ENCODE measurements around the gene SLC8B1.
A peak's percentile ranks its signal among the peaks of the same experiment; 100 is the strongest.

Gene SLC8B1

DNA sequence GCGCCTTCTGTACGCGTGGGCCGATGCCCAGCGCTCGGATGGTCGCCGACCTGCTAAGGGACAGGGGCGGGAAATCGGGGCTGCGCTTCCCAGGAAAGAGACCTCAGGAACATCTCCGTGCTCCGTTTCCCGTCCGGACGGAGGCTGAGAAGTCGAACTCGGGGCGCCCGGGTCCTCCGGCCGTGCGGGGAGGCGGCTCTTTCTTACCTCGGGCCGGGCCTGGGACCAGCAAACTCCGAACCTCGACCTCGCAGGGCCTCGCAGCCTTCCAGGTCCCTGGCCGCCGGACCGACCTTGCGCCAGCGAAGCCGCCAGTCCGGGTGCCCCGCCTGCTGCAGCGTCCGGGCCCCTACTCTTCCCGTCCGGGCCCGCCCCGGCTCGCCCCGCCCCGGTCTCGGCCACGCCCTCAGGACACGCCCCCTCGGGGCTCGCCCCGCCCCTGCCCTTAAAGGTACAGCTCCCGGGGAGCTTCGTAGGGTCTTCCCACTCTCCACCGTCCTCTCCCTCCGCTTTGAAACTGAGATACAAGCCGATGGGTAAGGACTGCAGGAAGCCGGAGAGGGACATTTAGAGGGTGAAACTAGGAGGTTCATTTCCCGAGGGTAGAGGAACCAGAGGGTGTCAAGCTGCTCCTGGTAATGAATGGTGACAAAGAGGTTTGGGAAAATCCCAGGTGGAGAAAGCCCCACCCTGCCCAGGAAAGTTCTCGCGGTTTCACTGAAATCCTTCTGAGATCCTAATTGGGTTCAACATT lies at the start of gene SLC8B1:
SLC8B1 (minus strand) TSS at position 324 of the 754 bp plus-strand sequence. CDS start 2,231 bp downstream, outside the sequence.
- peak; percentile 90 to 96 (median 93) for DNase-seq

DNA sequence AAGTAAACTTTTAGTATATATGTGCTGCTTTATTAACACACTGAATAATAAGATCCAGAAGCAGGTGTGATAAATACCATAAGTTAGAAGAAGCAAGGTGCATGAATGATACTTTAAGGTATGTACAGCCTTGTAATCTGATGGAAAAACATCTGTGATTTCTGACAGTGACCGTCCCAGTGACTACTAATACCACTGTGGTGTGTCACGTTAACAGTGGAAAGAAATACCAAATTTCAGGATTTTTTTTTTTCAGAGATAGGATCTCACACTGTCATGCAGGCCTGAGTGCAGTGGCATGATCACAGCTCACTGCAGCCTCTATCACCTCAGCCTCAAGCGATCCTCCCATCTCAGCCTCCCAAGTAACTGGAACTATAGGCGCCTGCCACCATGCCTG lies 47.3 kb upstream of the SLC8B1 start:
- DNase-seq, result no peak

DNA sequence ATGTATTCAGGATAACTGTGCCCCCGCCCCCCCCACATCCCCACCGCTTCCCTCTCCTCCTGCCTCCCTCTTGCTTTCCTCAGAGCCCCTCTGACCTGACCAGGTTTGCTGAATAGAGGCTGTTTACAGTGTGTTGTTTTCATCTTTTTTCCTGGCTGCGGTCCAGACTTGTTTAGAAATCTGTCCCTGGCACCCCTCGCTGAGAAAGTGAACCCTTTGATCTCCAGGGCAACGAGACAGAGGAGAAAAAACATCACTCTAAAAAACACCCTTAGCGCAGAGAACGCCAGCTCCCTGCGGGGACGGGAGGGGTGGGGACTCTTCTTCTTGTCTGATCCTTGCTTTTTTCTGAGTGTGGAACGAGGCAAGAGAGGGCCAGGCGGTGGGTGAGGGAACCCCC lies 46.3 kb upstream of the SLC8B1 start:
- DNase-seq, result no peak

DNA sequence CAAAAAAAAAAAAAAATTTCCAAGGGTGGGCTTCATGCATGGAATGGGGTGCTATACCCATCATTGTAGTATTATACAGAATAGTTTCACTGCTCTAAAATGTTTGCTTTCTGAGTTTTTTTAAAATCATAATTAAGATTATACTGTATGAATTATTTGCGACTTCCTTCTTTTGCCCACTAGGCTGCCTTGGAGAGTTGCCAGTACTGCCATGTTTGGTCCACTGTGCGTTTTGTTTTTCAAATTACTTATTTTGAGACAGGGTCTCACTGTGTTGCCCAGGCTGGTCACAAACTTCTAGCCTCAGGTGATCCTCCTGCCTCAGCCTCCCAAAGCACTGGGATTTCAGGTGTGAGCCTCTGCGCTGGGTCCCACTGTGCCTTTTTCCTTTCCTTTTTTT lies 43.4 kb upstream of the SLC8B1 start:
- DNase-seq, result no peak

DNA sequence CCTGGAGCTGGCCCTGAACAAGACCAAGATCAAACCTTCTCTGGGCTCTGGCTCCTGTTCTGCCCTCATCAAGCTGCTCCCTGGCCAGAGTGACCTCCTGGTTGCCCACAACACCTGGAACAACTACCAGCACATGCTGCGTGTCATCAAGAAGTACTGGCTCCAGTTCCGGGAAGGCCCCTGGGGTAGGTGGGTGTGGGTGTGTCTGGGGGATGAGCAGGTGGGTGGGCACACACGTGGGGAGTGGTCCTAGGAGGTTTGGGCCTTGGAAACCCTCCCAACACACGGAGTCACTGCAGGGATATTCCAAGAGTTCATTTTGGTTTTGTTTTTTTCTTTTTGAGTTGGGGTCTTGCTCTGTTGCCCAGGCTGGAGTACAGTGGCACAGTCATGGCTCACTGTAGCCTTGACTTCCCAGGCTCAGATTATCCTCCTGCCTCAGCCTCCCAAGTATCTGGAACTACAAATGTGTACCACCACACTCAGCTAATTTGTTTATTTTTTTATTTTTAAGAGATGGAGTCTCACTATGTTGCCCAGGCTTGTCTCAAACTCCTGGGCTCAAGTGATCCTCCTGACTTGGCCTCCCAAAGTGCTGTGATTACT lies 40.0 kb upstream of the SLC8B1 start:
- DNase-seq, result no peak

DNA sequence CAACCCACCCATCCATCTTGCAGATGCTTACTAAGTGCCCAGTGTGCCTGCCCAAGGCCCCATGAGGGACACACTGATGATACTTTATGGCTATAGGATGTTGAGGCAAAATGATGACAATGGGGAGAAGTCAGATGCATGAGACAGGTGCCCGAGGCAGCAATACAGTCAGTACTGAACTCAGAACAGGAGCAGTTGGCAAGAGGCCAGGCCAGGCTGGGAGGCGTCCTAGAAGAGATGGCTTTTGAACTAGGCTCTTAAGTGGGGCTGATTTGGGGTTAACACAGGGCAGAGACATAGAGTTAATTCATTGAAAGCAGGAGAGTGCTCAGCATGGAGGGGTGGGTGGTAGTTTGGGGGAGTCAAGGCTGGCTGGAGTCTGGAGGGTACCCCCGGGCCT lies 39.1 kb upstream of the SLC8B1 start:
- DNase-seq, result no peak

DNA sequence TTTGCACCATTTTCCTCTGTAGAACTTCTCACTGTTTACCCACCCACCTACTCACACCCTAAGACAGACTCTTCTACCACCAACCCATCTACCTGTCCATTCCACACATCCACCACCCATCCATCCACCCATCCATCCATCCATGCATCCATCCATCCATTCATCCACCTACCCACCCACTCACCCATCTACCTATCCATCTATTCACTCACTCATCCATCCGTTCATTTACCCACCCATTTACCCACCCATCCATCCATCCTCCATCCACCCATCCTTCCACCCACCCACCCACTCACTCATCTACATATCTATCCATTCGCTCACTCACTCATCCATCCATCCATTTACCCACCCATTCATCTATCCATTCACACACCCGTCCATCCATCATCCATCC lies 38.5 kb upstream of the SLC8B1 start:
- no peak for DNase-seq

DNA sequence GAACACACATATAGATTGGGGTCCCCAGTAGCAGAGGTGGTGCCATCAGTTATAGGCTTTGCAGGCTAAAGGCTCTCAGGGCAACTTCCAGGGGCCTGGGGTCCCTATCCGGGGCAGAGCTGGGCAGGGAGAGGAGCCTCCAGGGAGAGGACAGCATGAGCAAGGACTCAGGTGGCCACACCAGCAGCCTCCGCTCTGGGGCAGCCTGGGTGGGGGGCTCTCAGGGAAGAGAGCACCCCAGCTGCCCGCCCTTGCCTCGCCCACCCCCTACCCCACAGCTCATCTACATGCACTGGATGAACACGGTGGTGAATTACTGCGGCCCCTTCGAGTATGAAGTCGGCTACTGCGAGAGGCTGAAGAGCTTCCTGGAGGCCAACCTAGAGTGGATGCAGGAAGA lies 37.5 kb upstream of the SLC8B1 start:
- no peak for DNase-seq

DNA sequence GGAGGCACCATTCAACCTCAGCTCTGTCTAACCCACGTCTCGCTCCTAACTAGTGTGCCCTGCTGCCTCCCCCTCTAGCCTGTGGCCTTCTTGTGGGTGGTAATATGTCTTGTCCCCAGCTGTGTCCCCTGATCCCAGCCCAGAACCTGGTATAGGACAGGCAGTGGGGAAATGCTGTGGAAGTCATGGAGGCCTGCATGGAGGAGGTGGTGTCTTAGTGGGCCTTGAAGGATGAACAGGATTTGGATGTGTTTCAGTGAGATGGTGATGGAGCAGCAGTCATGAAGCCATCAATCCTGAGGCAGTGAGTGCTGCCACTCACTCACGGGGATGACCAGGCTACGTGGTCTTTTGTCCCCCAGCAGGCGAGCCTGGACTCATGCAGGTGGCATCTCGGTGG lies 36.9 kb upstream of the SLC8B1 start:
- DNase-seq, result no peak

DNA sequence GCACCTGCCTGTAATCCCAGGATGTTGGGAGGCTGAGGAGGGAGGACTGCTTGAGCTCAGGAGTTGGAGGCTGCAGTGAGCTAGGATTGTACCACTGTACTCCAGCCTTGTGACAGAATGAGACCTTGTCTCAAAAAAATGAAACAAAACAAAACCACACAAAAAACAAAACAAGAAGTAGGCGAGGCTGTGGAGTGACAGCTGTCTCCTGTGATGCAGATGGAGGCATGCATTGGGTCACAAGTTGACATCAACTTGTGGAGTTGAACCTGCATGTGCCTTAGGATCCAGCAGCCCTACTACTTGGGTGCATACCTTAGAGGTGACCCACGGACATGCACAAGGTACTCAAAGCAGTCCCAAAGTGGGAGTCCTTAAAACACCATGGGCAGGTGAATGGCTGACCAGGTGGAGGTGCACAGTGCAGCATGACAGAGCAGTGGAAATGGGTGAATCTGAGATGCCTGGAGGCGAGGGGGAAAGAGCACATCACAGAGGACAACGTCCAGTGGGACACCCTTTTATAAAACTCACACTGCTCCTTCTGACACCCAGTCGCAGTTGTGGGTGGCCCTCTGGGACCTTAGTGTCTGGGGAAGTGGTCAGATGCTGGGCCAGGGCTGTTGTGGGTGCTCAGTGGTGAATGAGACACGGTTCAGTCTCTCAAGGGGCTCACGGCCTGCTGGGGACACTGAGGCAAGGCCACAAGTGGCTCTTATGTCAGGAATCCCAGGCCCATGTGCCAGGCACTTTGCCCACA lies 36.2 kb upstream of the SLC8B1 start:
- DNase-seq, result no peak

DNA sequence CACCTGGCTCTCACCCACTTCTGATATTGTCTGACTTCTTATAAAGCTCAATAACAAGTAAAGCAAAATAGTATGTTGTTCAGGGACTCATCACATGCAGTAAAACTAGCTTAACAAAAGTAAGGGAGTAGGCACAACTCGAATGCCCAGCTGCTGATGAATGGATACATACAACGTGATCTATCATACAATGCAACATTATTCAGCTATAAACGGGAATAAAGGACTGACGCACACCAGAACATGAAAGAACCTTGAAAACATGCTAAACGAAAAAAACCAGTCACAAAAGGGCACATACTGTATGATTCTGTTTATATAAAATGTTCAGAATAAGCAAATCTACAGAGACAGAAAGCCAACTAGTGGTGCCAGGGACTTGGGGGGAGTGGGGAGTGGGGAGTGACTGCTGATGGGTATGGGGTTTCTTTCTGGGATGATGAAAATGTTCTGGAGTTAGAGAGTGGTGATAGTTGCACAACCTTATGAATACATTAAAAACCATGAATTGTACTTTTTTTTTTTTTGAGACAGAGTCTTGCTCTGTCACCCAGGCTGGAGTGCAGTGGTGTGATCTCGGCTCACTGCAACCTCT lies 34.6 kb upstream of the SLC8B1 start:
- DNase-seq, result no peak

DNA sequence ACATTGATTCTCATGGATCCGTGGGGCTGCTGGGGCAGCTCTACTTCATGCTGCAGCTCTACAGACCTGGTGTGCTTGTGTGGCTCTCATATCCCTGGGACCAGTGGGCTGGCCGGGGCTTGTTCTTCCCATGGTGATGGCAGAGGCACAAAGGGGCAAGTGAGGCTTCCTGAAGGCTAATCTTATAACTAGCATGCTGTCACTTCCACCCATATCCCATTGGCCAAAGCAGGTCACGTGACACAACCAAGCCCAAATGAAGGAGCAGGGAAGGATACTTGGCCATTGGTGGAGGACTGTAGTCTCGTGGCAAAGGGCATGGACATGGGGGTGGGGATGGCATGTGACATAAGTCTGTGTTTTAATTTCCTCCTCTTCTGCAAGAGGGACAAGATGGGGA lies 33.4 kb upstream of the SLC8B1 start:
- DNase-seq, result no peak

DNA sequence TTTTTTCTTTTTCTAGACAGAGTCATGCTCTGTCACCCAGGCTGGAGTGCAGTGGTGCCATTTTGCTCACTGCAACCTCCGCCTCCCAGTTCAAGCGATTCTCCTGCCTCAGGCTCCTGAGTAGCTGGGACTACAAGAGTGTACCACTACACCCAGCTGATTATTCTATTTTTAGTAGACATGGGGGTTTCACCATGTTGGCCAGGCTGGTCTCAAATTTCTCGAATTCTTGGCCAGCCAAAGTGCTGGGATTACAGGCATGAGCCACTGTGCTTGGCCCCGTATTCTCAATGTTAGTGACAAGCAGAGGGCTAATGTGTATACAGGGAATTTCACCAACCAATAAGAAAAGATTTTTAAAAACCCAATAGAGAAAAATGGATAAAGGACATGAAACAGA lies 31.9 kb upstream of the SLC8B1 start:
- no peak for DNase-seq

DNA sequence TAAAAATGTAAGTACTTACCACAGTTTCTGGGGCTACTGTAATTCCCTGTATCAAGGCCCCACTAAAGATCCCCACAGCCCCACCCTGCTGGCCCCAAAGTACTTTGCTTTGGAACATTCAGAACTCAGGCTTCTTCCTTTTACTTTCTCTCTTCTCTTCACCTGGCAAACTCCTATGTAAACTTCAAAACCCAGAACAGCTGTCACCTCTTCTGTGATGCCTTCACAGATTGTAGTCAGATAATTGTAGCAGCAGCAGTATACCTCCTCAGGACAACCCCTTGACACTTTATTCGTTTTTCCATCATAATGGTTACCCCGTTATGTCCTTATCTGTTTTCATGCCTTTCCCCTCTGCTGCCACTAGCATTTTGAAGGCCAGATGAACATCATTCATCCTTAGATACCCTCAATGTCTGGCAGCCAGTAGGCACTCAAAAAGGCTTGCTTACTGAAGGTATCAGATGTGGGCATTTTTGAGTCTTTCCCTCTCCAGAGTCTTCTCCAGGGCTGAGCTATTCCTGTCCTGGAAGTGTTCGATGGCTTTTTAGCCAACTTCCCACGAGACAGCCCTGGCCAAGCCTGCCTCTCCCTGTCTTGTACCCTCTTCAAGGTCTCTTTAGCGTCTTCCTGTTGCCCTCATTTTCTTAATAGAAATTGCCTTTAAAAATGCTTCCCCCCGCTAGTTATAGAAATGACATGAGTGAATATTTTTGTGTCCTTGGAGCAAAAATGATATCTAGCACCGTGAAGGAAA lies 30.9 kb upstream of the SLC8B1 start:
- no peak for DNase-seq

DNA sequence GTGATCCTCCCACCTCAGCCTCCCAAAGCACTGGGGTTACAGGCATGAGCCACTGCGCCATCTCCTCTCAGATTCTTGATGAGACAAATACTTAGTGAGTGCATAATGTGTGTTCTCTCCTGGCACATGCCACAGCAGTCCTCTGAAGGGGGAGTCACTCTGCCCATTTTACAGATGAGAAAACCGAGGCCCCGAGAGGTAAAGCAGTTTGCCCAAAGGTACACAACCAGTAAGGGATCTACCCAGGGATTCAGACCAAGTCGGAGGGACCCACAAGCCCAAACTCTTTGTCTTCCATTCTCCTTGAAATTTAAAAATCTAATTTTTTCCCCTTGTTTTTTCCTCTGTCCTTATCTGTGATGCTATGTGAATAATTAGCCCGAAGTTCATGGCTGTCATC lies 29.8 kb upstream of the SLC8B1 start:
- DNase-seq, result no peak

DNA sequence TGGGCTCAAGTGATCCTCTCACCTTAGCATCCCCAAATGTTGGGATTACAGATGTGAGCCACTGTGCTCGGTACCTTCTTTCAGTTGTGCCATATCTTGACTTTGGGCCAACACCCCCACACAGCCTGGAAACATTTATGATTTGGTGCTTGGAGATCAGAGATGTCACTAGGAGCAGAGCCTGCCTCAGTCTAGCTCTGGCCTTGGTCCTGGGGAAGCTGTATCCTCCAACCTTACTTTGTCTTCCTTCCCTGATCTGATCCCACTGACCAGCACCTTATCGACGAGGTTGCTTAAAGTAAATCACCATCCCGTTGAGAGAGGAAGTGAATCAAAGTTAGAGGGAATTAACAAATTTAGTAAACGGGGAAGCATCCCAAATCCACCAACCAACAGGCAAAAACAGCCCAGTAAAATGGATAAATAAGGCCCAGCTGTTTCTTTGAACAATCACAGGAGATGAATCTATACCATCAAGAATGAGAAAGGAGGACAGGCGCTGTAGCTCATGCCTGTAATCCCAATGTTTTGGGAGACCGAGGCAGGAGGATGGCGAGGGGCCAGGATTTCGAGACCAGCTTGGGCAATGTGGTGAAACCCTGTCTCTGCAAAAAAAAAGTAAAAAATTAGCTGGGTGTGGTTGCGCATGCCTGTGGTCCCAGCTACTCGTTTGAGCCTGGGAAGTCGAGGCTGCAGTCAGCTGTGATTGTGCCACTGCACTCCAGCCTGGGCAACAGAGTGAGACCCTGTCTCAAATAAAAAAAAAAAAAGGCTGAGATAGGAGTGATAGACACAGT lies 26.9 kb upstream of the SLC8B1 start:
- DNase-seq, result no peak

DNA sequence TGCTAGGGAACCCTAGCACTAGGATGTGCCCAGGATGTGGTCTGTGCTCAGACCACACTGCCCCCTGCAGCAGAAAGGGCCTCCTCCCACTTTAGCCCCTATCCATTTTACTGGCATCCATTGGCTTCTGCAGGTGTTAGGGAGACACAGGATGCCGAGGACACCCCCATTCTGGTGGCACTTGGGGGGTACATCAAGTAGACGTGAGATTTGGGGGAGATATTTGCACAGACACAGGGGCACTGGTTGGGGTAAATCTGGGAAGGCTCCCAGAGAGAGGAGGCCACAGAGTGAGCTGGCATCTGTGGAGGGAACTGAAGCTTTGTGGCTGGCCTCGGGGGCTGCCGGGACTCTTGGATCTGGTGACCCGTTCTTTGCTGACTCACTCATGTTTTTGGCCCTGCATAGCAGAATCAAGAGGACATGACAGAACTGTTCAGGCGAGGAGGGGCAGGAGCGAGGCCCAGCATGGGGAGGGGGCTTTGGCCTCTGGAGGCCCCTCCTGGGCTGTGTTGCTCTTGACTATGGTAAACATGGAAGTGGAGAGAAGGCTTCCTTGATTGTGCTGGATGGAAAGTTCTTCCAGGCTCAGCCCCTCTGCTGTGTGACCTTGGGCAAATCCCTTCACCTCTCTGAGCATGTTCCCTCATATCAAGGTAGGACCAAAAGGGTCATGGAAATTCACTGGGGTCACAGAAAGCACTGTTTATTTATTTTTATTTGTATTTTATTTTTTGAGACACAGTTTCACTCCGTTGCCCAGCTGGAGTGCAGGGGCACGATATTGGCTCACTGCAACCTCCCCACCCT lies 25.2 kb upstream of the SLC8B1 start:
- DNase-seq, result peak; percentile 73 to 77 (median 76)

DNA sequence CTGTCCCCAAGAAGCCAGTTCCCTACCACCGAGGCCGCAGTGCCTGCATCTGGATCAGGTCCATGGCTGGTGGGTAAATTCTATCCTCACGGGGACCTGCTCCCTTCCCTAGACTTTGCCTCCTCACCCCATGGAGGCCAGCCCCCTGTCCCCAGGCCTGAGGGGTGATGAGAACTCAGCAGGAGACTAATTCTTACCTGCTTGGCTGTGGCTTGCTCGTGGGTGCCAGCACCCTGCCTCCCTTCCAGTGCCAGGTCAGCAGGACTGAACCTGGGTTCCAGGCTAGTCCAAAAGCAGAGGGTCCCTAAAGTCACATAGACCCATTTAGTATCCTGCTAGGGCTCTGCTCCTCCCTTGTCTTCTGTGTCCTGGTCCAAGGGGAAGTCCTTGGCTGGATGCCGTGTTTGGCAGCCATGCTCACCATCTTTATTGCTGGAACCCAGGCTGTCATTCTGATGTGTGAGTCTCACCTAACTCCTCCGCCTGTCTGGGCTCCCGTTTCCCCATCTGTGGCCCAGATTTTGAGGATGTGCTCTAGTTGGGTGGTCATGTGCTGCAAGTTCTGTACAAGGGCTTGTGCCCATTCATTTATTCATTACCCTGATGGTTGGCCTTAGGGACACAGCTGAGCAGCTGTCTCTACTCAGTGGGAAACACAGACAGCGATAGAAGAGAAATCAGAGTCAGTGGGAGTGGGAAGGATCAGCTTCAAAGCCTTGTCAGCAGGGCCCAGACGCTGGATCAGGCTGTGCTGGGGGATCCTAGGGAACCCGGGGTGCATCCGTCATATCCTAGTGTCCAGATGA lies 24.4 kb upstream of the SLC8B1 start:
- peak; percentile 41 to 44 (median 43) for DNase-seq

DNA sequence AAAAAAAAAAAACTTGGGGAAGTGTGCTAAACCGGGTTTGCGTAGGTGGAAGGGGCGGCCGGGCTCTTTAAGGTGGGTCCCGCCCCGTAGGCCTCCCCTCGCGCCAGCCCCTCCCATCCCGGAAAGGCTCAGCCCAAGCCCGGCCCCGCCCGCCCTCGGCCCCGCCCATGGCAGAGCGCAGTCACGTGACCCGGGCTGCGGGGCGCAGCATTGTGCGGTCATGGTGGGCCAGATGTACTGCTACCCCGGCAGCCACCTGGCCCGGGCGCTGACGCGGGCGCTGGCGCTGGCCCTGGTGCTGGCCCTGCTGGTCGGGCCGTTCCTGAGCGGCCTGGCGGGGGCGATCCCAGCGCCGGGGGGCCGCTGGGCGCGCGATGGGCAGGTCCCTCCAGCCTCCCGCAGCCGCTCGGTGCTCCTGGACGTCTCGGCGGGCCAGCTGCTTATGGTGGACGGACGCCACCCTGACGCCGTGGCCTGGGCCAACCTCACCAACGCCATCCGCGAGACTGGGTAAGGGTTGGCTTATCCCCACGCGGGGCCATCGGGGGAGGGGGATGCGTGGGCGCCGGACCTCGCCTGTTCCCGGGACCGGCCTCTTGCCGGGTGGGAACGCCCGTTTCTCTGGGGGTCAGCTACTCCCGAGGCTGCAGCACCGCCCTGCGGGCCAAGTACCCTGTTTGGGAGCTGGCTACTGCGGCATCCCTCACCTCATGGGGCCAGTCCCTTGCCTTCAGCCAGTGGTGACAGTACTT lies 23.6 kb upstream of the SLC8B1 start, which contains the start of gene PLBD2:
PLBD2 (plus strand) TSS at position 207 of the 752 bp plus-strand sequence; CDS start at position 221, 14 bp downstream.
- peak; percentile 98 to 99 (median 99) for DNase-seq

Measured in suppressor macrophage treated with lipopolysaccharide for 1 hour (primary cell).